ENCODE measurements around the gene CTXND1.

- TF ChIP-seq CTCF (conservative IDR thresholded peaks at IDR 0.05; ENCODE audit: low read depth, low read length), result no peak
- TF ChIP-seq EZH2 (IDR thresholded peaks at IDR 0.05; ENCODE audit: low read length, unreplicated experiment), result no peak
Measured at GRCh38 chr15:80151576-80151975, 100.4 kb downstream of the CTXND1 start.

Data from PC-3 (cell line).